ENCODE data around the gene CTSL.

- TF ChIP-seq GABPA (IDR thresholded peaks at IDR 0.05; ENCODE audit: low read depth, low read length) (no peak), GABPA (CRISPR knock-in tag; IDR thresholded peaks at IDR 0.05; ENCODE audit: low read depth) (no peak), HINFP (CRISPR knock-in tag; IDR thresholded peaks at IDR 0.05; ENCODE audit: low read depth) (no peak), MAFK (conservative IDR thresholded peaks at IDR 0.05 in 1 of 2, IDR thresholded peaks at IDR 0.05 in 1 of 2; ENCODE audit: low read length in 2 of 2) (no peak), RFX3 (CRISPR knock-in tag; IDR thresholded peaks at IDR 0.05) (no peak), FOSL2 (CRISPR knock-in tag; IDR thresholded peaks at IDR 0.05) (no peak), MTF1 (CRISPR knock-in tag; IDR thresholded peaks at IDR 0.05) (no peak), POGK (CRISPR knock-in tag; conservative IDR thresholded peaks at IDR 0.05) (no peak)
Measured at GRCh38 chr9:87684627-87685219, 41.2 kb upstream of the CTSL start.
